ENCODE measurements around the gene NPHS1.

Gene NPHS1

DNA sequence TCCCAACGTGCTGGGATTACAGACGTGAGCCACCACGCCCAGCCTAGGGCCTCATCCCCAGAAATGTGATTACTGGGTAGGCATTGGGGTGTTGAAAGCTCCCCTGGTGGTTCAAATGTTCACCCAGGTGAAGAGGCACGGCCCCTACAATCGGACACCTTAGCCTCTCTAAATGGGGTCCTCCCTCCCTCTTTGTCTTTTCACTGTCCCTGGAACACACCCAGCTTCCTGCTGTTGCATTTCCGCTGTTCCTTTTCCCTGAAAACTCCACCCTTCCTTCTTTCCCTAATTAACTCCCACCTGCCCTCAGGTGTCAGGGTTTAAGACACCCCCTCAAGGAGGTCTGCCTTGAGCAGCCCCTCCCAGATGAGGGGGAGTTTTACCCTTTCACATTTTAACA is 36.0 kb downstream of the NPHS1 start:
- Histone ChIP-seq H2AFZ (ENCODE audit: low read length) (no peak overlapping the region), H3K36me3 (ENCODE audit: insufficient read depth, low read length) (no peaks in the 10 kb centered on the region), H3K9me3 (ENCODE audit: low read length) (no peaks in the 10 kb centered on the region), H3K4me2 (ENCODE audit: low read length) (no peak overlapping the region), H4K20me1 (ENCODE audit: insufficient read depth, low read length) (no peaks in the 10 kb centered on the region), H3K9me2 (ENCODE audit: low read depth, low read length) (no peaks in the 10 kb centered on the region), H3K27ac (ENCODE audit: low read depth, low read length, poor library complexity, severe bottlenecking) (no peak overlapping the region), H3K4me1 (ENCODE audit: insufficient read depth, low read length, severe bottlenecking) (no peaks in the 10 kb centered on the region), H3K4me3 (ENCODE audit: low read depth, low read length, poor library complexity, severe bottlenecking) (no peak overlapping the region), H3F3A (ENCODE audit: insufficient read depth, low read length) (no peaks in the 10 kb centered on the region), H3K9ac (ENCODE audit: low read length) (no peak overlapping the region), H3K79me2 (ENCODE audit: insufficient read depth, low read length) (no peaks in the 10 kb centered on the region), H3K27me3 (ENCODE audit: insufficient read depth, low read length) (no peaks in the 10 kb centered on the region; the same call in 1 of the 2 replicates)
- TF ChIP-seq EZH2 (IDR thresholded peaks at IDR 0.05; ENCODE audit: borderline replicate concordance, low read length) (no peak), CTCF (IDR thresholded peaks at IDR 0.05; ENCODE audit: low read length) (no peak)

DNA sequence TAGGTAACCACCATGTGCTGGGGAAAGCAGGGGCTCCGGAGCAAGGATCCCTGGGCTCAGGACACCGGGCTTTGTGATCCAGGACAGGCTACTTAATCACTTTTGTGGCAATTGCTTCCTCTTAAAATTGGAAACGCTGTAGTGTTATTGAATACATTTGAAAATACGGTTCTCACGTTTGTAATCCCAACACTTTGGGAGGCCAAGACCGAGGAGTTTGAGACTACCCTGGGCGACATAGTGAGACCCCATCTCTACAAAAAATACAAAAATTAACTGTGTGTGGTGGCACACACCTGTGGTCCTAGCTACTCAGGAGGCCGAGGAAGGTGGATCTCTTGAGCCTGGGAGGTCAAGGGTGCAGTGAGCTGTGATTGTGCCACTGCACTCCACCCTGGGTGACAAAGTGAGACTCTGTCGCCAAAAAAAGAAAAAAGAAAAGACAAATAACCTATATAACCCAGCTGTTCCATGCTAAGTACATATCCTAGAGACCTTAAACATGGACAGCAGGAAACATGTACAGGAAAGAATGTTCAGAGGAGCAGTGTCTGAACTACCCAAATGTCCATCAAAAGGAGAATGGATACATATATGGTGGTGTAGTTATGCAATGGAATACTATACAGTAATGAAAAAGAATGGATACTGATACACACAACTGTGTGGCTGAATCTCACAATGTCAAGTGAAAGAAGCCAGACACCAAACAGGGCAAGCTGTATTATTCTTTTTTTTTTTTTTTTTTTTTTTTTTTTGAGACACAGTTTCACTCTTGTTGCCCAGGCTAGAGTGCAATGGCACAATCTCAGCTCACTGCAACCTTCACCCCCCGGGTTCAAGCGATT is 39.0 kb downstream of the NPHS1 start:
- no peak overlapping the region for H3K27ac ChIP-seq (ENCODE audit: low read depth, low read length, poor library complexity, severe bottlenecking)
- no peaks in the 10 kb centered on the region for H3K4me1 ChIP-seq (ENCODE audit: insufficient read depth, low read length, severe bottlenecking)
- H3F3A ChIP-seq (ENCODE audit: insufficient read depth, low read length) = no peaks in the 10 kb centered on the region
- no peak overlapping the region for H3K4me2 ChIP-seq (ENCODE audit: low read length)
- H3K79me2 ChIP-seq (ENCODE audit: insufficient read depth, low read length) = no peaks in the 10 kb centered on the region
- TF ChIP-seq EZH2 (IDR thresholded peaks at IDR 0.05; ENCODE audit: borderline replicate concordance, low read length) (no peak), CTCF (IDR thresholded peaks at IDR 0.05; ENCODE audit: low read length) (no peak)
- H3K36me3 ChIP-seq (ENCODE audit: insufficient read depth, low read length) = no peaks in the 10 kb centered on the region
- no peaks in the 10 kb centered on the region for H3K9me3 ChIP-seq (ENCODE audit: low read length)
- H3K9ac ChIP-seq (ENCODE audit: low read length) = no peak overlapping the region
- no peaks in the 10 kb centered on the region; the same call in 1 of the 2 replicates for H3K27me3 ChIP-seq (ENCODE audit: insufficient read depth, low read length)
- H3K9me2 ChIP-seq (ENCODE audit: low read depth, low read length) = no peaks in the 10 kb centered on the region
- H2AFZ ChIP-seq (ENCODE audit: low read length) = no peak overlapping the region
- H3K4me3 ChIP-seq (ENCODE audit: low read depth, low read length, poor library complexity, severe bottlenecking) = no peak overlapping the region
- no peaks in the 10 kb centered on the region for H4K20me1 ChIP-seq (ENCODE audit: insufficient read depth, low read length)

- Histone ChIP-seq H3K4me1 (ENCODE audit: insufficient read depth, low read length, severe bottlenecking) (no peaks in the 10 kb centered on the region), H4K20me1 (ENCODE audit: insufficient read depth, low read length) (no peaks in the 10 kb centered on the region), H3K4me3 (ENCODE audit: low read depth, low read length, poor library complexity, severe bottlenecking) (no peak within 1 kb of the TSS), H3K79me2 (ENCODE audit: insufficient read depth, low read length) (no peaks in the 10 kb centered on the region), H3K9ac (ENCODE audit: low read length) (no peak within 1 kb of the TSS), H3K4me2 (ENCODE audit: low read length) (no peak within 1 kb of the TSS), H3K36me3 (ENCODE audit: insufficient read depth, low read length) (no peaks in the 10 kb centered on the region), H3F3A (ENCODE audit: insufficient read depth, low read length) (no peaks in the 10 kb centered on the region), H3K9me2 (ENCODE audit: low read depth, low read length) (no peaks in the 10 kb centered on the region), H2AFZ (ENCODE audit: low read length) (no peak within 1 kb of the TSS), H3K9me3 (ENCODE audit: low read length) (no peaks in the 10 kb centered on the region), H3K27ac (ENCODE audit: low read depth, low read length, poor library complexity, severe bottlenecking) (no peak within 1 kb of the TSS), H3K27me3 (ENCODE audit: insufficient read depth, low read length) (no peaks in the 10 kb centered on the region; the same call in 1 of the 2 replicates)
- TF ChIP-seq CTCF (IDR thresholded peaks at IDR 0.05; ENCODE audit: low read length) (no peak), EZH2 (IDR thresholded peaks at IDR 0.05; ENCODE audit: borderline replicate concordance, low read length) (no peak)
Observed at GRCh38 chr19:35812220-35813042, 39.9 kb downstream of the NPHS1 start, which contains the start of gene PRODH2. Gene PRODH2 (minus strand): TSS chr19:35812845. CDS start chr19:35812805, 40 bp downstream.
